ENCODE results near the gene SLC20A1.

GRCh38 chr2:112607680-112608438, 37.9 kb upstream of the SLC20A1 start:
- TF ChIP-seq EZH2 (optimal IDR thresholded peaks at IDR 0.05; ENCODE audit: low read depth, low read length) (no peak), CTCF (IDR thresholded peaks at IDR 0.05; ENCODE audit: low read length) (no peak)
